Measurements from ENCODE around the gene CDH26.

Gene CDH26

GRCh38 chr20:60022849-60023248, 64.6 kb downstream of the CDH26 start:
- no peak overlapping the region for H3K4me3 ChIP-seq
- TF ChIP-seq FOXP2 (optimal IDR thresholded peaks at IDR 0.05; ENCODE audit: control extremely low read depth, extremely low read length, insufficient read depth) (no peak), POLR2AphosphoS5 (IDR thresholded peaks at IDR 0.05; ENCODE audit: borderline replicate concordance, low read depth, low read length) (no peak), EZH2 (IDR thresholded peaks at IDR 0.05) (no peak)
- no peak for DNase-seq (ENCODE audit: low read depth, low spot score)
- no peaks in the 10 kb centered on the region for H3K36me3 ChIP-seq (ENCODE audit: insufficient read depth, low read length)
- no peak overlapping the region for H3K9ac ChIP-seq (ENCODE audit: insufficient read length)
- H3K27ac ChIP-seq: no peak overlapping the region
- no peaks in the 10 kb centered on the region for H3K9me3 ChIP-seq (ENCODE audit: low read depth, low read length)

GRCh38 chr20:60024245-60024644, 66.0 kb downstream of the CDH26 start:
- no peak for TF ChIP-seq POLR2AphosphoS5 (IDR thresholded peaks at IDR 0.05; ENCODE audit: borderline replicate concordance, low read depth, low read length)
- TF ChIP-seq EZH2 (IDR thresholded peaks at IDR 0.05): no peak
- TF ChIP-seq FOXP2 (optimal IDR thresholded peaks at IDR 0.05; ENCODE audit: control extremely low read depth, extremely low read length, insufficient read depth): no peak
- Histone ChIP-seq H3K36me3 (ENCODE audit: insufficient read depth, low read length) (no peaks in the 10 kb centered on the region), H3K4me3 (no peak overlapping the region), H3K27ac (no peak overlapping the region), H3K9me3 (ENCODE audit: low read depth, low read length) (no peaks in the 10 kb centered on the region), H3K9ac (ENCODE audit: insufficient read length) (no peak overlapping the region)
- DNase-seq (ENCODE audit: low read depth, low spot score): no peak

GRCh38 chr20:60024801-60025200, 66.6 kb downstream of the CDH26 start:
- DNase-seq (ENCODE audit: low read depth, low spot score): no peak
- no peaks in the 10 kb centered on the region for H3K9me3 ChIP-seq (ENCODE audit: low read depth, low read length)

GRCh38 chr20:60026010-60026409, 67.8 kb downstream of the CDH26 start:
- Histone ChIP-seq H3K9ac (ENCODE audit: insufficient read length) (no peak overlapping the region), H3K27ac (no peak overlapping the region), H3K36me3 (ENCODE audit: insufficient read depth, low read length) (no peaks in the 10 kb centered on the region), H3K4me3 (no peak overlapping the region), H3K9me3 (ENCODE audit: low read depth, low read length) (no peaks in the 10 kb centered on the region)
- no peak for TF ChIP-seq FOXP2 (optimal IDR thresholded peaks at IDR 0.05; ENCODE audit: control extremely low read depth, extremely low read length, insufficient read depth)
- TF ChIP-seq EZH2 (IDR thresholded peaks at IDR 0.05): no peak
- TF ChIP-seq POLR2AphosphoS5 (IDR thresholded peaks at IDR 0.05; ENCODE audit: borderline replicate concordance, low read depth, low read length): no peak
- no peak for DNase-seq (ENCODE audit: low read depth, low spot score)

More at GRCh38 chr20:60024801-60025200, 66.6 kb downstream of the CDH26 start:
- Histone ChIP-seq H3K9ac (ENCODE audit: insufficient read length) (no peak overlapping the region), H3K4me3 (no peak overlapping the region), H3K36me3 (ENCODE audit: insufficient read depth, low read length) (no peaks in the 10 kb centered on the region), H3K27ac (no peak overlapping the region)
- TF ChIP-seq EZH2 (IDR thresholded peaks at IDR 0.05): no peak
- no peak for TF ChIP-seq POLR2AphosphoS5 (IDR thresholded peaks at IDR 0.05; ENCODE audit: borderline replicate concordance, low read depth, low read length)
- no peak for TF ChIP-seq FOXP2 (optimal IDR thresholded peaks at IDR 0.05; ENCODE audit: control extremely low read depth, extremely low read length, insufficient read depth)

- Histone ChIP-seq H3K36me3 (ENCODE audit: insufficient read depth, low read length) (no peaks in the 10 kb centered on the region), H3K9me3 (ENCODE audit: low read depth, low read length) (no peaks in the 10 kb centered on the region), H3K4me3 (no peak overlapping the region), H3K27ac (no peak overlapping the region), H3K9ac (ENCODE audit: insufficient read length) (no peak overlapping the region)
- TF ChIP-seq EZH2 (IDR thresholded peaks at IDR 0.05) (no peak), POLR2AphosphoS5 (IDR thresholded peaks at IDR 0.05; ENCODE audit: borderline replicate concordance, low read depth, low read length) (no peak), FOXP2 (optimal IDR thresholded peaks at IDR 0.05; ENCODE audit: control extremely low read depth, extremely low read length, insufficient read depth) (no peak)
- DNase-seq (ENCODE audit: low read depth, low spot score): no peak
Measured at GRCh38 chr20:60030471-60030870, 72.2 kb downstream of the CDH26 start.

- H3K36me3 ChIP-seq (ENCODE audit: insufficient read depth, low read length): no peaks in the 10 kb centered on the region
- no peak overlapping the region for H3K9ac ChIP-seq (ENCODE audit: insufficient read length)
- TF ChIP-seq EZH2 (IDR thresholded peaks at IDR 0.05) (no peak), POLR2AphosphoS5 (IDR thresholded peaks at IDR 0.05; ENCODE audit: borderline replicate concordance, low read depth, low read length) (no peak), FOXP2 (optimal IDR thresholded peaks at IDR 0.05; ENCODE audit: control extremely low read depth, extremely low read length, insufficient read depth) (no peak)
- no peak overlapping the region for H3K27ac ChIP-seq
- no peaks in the 10 kb centered on the region for H3K9me3 ChIP-seq (ENCODE audit: low read depth, low read length)
- no peak for DNase-seq (ENCODE audit: low read depth, low spot score)
- no peak overlapping the region for H3K4me3 ChIP-seq
Measured at GRCh38 chr20:60031107-60031506, 72.9 kb downstream of the CDH26 start.

- Histone ChIP-seq H3K27ac (no peak overlapping the region), H3K4me3 (no peak overlapping the region), H3K9me3 (ENCODE audit: low read depth, low read length) (no peaks in the 10 kb centered on the region), H3K9ac (ENCODE audit: insufficient read length) (no peak overlapping the region), H3K36me3 (ENCODE audit: insufficient read depth, low read length) (no peaks in the 10 kb centered on the region)
- no peak for DNase-seq (ENCODE audit: low read depth, low spot score)
- no peak for TF ChIP-seq FOXP2 (optimal IDR thresholded peaks at IDR 0.05; ENCODE audit: control extremely low read depth, extremely low read length, insufficient read depth)
- no peak for TF ChIP-seq EZH2 (IDR thresholded peaks at IDR 0.05)
- TF ChIP-seq POLR2AphosphoS5 (IDR thresholded peaks at IDR 0.05; ENCODE audit: borderline replicate concordance, low read depth, low read length): no peak
Measured at GRCh38 chr20:60034231-60035110, 76.2 kb downstream of the CDH26 start.

GRCh38 chr20:60035486-60035885, 77.3 kb downstream of the CDH26 start:
- DNase-seq (ENCODE audit: low read depth, low spot score): no peak
- Histone ChIP-seq H3K9me3 (ENCODE audit: low read depth, low read length) (no peaks in the 10 kb centered on the region), H3K4me3 (no peak overlapping the region), H3K9ac (ENCODE audit: insufficient read length) (no peak overlapping the region), H3K36me3 (ENCODE audit: insufficient read depth, low read length) (no peaks in the 10 kb centered on the region), H3K27ac (no peak overlapping the region)
- TF ChIP-seq EZH2 (IDR thresholded peaks at IDR 0.05): no peak
- no peak for TF ChIP-seq FOXP2 (optimal IDR thresholded peaks at IDR 0.05; ENCODE audit: control extremely low read depth, extremely low read length, insufficient read depth)
- no peak for TF ChIP-seq POLR2AphosphoS5 (IDR thresholded peaks at IDR 0.05; ENCODE audit: borderline replicate concordance, low read depth, low read length)
